ENCODE results near the gene LRIG1.

LRIG1 gene

DNA sequence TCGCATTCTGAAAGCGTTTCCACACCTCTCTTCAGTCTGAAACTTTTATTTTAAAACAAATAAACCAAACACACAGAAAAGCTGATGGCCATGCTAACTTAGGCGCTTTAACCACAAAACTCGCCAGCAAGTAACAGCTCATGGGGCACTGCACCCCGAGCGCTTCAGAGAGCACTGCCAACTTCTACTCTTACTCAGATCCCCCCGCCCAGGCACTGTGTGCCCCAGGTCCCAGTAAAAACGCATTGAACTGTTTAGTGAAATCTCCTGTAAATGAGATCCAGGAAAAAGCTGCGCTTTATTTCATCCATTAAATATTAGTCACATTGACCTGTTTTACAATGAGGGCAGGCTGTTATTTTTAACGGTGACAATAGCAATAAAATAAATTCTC lies 99.7 kb downstream of the LRIG1 start:
- no peak overlapping the region for H3K27ac Mint-ChIP-seq (ENCODE audit: low read depth)

DNA sequence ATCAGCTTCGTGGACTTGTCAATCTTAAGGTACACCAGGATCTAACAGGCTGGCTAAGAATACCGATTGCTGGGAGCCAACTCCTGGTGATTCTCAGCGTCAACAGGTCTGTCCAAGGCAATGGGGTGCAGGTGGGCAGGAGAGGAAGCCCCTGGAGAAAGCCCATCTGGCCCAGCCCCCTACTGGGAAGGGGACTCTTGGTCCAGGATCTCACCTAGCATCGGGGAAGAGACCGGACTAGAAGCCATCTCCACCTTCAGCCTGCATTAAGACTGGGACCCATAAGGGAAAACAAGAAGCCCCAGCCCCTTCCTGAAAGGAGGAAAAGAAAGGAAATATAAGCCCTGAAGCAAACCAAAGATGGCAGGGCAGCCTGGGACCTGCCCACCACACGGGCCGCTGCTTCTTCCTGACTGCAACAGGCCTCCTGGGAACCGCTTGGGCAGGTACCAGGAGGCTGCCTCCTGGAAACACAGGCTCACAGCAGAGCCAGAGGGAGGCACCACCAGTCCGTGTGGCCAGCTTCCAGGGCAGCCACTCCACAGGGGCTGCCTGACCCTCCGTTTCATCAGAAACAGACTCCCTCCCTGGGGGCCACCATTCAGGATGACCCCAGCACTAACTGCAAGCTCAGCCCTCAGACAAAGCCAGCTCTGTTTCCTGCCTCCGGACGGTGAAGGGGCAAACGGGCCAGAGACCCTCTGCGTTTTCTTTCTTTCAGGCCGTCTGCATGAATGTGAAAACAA lies 100.2 kb downstream of the LRIG1 start:
- Mint-ChIP-seq H3K4me3 (no peak overlapping the region), H3K27me3 (no peaks in the 10 kb centered on the region), H3K4me1 (peaks cover 5% of the 10 kb centered on the region), H3K9me3 (no peaks in the 10 kb centered on the region), H3K27ac (ENCODE audit: low read depth) (no peak overlapping the region), H3K36me3 (ENCODE audit: insufficient read depth) (peaks cover 27% of the 10 kb centered on the region)
- DNase-seq (ENCODE audit: low spot score in 2 of 2), result no peak
- no peak for ATAC-seq (replicated peaks; ENCODE audit: extremely low read depth, poor library complexity, severe bottlenecking)

More for the DNA sequence above, 99.7 kb downstream of the LRIG1 start:
- H3K9me3 Mint-ChIP-seq, result no peaks in the 10 kb centered on the region
- ATAC-seq (replicated peaks; ENCODE audit: extremely low read depth, poor library complexity, severe bottlenecking), result no peak
- H3K27me3 Mint-ChIP-seq, result no peaks in the 10 kb centered on the region
- peaks cover 26% of the 10 kb centered on the region for H3K36me3 Mint-ChIP-seq (ENCODE audit: insufficient read depth)
- peaks cover 5% of the 10 kb centered on the region for H3K4me1 Mint-ChIP-seq
- DNase-seq (ENCODE audit: low spot score in 2 of 2), result no peak
- no peak overlapping the region for H3K4me3 Mint-ChIP-seq

DNA sequence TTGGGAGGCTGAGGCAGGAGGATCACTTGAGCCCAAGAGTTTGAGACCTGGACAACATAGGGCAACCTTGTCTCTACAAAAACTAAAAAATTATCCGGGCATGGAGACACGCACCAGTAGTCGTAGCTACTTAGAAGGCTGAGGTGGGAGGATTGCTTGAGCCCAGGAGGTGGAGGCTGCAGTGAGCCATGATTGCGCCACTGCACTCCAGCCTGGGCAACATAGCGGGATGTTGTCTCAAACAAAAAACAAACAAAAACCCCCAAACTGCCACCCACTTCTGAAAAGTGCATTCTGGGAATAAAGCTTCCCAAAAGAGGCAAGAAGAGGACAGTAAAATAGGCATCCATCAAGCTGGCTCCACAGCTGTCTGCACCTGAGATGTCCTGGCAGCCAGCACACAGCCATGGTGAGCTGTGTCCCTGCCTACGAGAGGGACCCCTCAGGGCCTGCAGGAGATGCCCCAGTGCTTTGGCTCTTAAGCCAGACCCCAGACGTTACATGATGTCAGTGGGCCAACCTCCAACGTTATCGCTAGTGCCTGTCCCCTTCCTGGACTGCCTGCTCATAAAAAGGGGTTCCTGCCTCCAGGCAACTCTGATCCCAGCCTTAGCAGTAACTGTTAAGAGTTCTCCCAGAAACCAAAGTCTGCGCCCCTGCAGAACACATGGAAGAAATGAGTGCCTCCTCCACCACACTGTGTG lies 101.1 kb downstream of the LRIG1 start:
- H3K27me3 Mint-ChIP-seq, result no peaks in the 10 kb centered on the region
- no peak overlapping the region for H3K27ac Mint-ChIP-seq (ENCODE audit: low read depth)
- H3K4me3 Mint-ChIP-seq, result no peak overlapping the region
- DNase-seq (ENCODE audit: low spot score in 2 of 2), result no peak
- no peak for ATAC-seq (replicated peaks; ENCODE audit: extremely low read depth, poor library complexity, severe bottlenecking)
- no peaks in the 10 kb centered on the region for H3K9me3 Mint-ChIP-seq
- H3K36me3 Mint-ChIP-seq (ENCODE audit: insufficient read depth), result peaks cover 23% of the 10 kb centered on the region
- H3K4me1 Mint-ChIP-seq, result peaks cover 12% of the 10 kb centered on the region

DNA sequence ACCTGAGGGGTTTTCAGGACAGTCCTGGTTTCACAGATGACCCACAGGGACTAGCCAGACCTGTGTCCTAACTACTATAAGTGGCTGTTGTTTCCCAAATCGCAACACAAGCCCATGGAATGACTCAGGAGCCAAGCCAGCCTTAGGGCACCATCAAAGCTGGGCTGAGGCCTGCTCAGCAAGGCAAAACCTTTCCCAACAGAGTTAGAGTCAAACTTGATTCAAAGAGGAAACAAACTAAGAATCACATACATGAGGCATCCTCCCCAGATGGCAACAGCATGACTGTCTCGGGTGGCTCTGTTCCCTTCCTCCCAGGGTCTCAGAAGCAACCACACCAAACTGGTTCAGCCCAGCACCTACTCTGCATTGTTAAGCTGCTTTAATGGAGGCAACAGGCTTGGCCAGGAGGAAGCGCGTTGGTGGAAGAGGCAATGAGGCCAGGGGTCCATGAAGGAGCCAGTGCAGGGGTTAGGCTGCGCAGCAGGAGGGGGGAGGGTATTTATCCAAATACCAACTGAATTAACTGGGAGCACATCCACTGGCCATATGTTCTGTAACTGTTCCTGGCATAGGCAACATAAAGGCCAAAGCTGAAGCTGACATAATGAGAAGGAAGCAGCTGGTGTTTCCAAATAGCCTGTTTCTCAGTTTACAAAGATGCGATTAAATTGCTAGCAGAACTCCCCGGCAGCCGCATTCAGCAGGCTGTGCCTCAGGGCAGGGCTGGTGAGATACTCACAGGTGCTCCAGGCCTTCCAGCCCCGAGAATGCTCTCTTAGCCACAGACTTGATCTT lies 102.4 kb downstream of the LRIG1 start:
- H3K27ac Mint-ChIP-seq (ENCODE audit: low read depth), result peak overlapping the region; percentile 11
- H3K36me3 Mint-ChIP-seq (ENCODE audit: insufficient read depth), result peaks cover 25% of the 10 kb centered on the region
- H3K4me3 Mint-ChIP-seq, result no peak overlapping the region
- no peaks in the 10 kb centered on the region for H3K27me3 Mint-ChIP-seq
- ATAC-seq (replicated peaks; ENCODE audit: extremely low read depth, poor library complexity, severe bottlenecking) (no peak), DNase-seq (ENCODE audit: low spot score in 2 of 2) (no peak)
- H3K4me1 Mint-ChIP-seq, result peaks cover 25% of the 10 kb centered on the region
- no peaks in the 10 kb centered on the region for H3K9me3 Mint-ChIP-seq

DNA sequence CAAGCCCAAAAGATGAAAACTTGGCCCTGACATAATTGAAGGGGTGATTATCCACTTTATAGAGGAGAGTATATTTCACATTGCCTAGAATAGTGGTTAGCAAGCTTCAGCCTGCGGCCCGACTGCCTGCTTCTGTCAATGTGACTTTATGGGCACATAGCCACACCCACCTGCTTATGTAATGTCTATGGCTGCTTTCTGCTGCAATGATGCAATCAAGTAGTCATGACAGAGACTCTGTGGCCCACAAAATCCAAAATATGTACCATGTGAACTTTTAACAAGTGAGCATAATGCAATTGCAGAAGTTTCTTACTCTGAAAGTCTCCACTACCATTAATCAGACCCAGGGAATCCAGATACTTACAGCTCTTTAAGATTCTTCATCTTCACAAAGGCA lies 103.1 kb downstream of the LRIG1 start:
- H3K36me3 Mint-ChIP-seq (ENCODE audit: insufficient read depth), result peaks cover 28% of the 10 kb centered on the region
- peaks cover 32% of the 10 kb centered on the region for H3K4me1 Mint-ChIP-seq
- no peak for ATAC-seq (replicated peaks; ENCODE audit: extremely low read depth, poor library complexity, severe bottlenecking)
- H3K9me3 Mint-ChIP-seq, result no peaks in the 10 kb centered on the region
- no peak for DNase-seq (ENCODE audit: low spot score in 2 of 2)
- H3K4me3 Mint-ChIP-seq, result no peak overlapping the region
- no peaks in the 10 kb centered on the region for H3K27me3 Mint-ChIP-seq
- H3K27ac Mint-ChIP-seq (ENCODE audit: low read depth), result no peak overlapping the region

DNA sequence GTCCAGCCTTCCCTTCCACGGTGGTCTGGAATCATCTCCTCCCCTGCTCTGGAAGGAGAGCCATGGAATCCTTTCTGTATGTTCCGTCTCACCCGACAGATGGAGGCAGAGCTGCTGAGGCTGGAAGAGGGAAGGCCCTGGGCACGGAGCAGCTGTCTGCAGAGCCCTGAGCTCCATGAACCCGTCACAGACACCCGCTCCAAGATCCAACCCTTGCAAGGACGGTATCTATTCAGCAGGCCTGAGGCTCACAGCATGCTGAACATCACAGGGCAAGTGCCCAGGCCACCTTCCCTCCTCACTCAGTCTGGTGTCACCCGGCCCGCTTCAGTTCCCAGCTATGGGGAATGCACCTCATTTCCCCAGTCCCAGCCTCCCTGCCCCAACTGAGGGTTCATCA lies 103.9 kb downstream of the LRIG1 start:
- Mint-ChIP-seq H3K4me1 (peaks cover 40% of the 10 kb centered on the region), H3K27ac (ENCODE audit: low read depth) (no peak overlapping the region), H3K9me3 (no peaks in the 10 kb centered on the region), H3K36me3 (ENCODE audit: insufficient read depth) (peaks cover 29% of the 10 kb centered on the region), H3K27me3 (no peaks in the 10 kb centered on the region), H3K4me3 (no peak overlapping the region)
- ATAC-seq (replicated peaks; ENCODE audit: extremely low read depth, poor library complexity, severe bottlenecking) (no peak), DNase-seq (ENCODE audit: low spot score in 2 of 2) (no peak)

DNA sequence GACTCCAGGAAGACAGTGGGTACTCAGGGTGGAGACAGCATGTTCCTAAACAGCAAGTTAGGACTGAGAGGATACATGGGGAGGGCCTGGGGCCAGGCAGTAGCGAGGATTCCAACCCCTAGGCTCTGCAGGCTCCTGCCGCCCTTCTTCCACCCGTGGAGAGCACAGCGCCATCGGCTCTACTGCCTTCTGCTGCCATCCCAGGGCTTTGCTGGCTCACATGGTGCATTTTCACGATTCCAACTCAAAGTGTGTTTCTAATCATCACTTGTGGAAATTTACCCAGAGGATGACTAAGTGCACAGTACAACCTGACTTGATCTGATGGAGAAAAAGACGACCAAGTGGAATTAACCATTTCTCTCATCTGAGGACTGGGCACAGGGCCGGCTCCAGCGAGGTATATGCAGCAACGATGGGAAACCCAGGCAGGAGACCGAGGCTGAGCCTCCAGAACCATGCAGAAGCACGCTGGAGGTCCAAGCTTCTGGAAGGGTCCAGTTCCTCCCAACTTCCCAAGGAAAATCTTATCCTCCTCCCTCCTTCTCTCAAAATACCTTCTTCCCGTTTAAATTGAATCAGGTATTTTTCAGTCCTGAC lies 104.6 kb downstream of the LRIG1 start:
- Mint-ChIP-seq H3K9me3 (no peaks in the 10 kb centered on the region), H3K27ac (ENCODE audit: low read depth) (no peak overlapping the region), H3K4me1 (peaks cover 47% of the 10 kb centered on the region), H3K4me3 (no peak overlapping the region), H3K27me3 (no peaks in the 10 kb centered on the region), H3K36me3 (ENCODE audit: insufficient read depth) (peaks cover 31% of the 10 kb centered on the region)
- ATAC-seq (replicated peaks; ENCODE audit: extremely low read depth, poor library complexity, severe bottlenecking) (no peak), DNase-seq (ENCODE audit: low spot score in 2 of 2) (no peak)

DNA sequence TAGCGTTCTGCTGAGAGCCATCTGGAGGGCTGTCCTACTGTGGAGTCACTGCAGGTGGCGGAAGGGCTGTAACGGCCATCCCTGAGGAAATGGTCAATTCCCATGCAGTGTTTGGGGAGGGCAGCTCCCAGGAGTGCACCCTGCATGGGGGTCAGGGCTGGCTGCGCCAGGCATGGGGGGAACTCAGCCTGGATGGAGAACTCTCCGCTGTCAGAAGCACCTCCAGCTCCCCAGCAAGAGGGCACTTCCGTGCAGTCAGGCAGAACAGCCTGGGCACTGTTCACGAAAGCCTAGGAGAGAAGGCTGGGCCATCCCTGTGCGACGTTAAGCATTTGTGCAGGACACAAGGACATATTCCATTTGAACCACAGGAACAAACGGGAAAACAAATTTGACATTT lies 105.2 kb downstream of the LRIG1 start:
- DNase-seq (ENCODE audit: low spot score in 2 of 2) (no peak), ATAC-seq (replicated peaks; ENCODE audit: extremely low read depth, poor library complexity, severe bottlenecking) (no peak)
- H3K27me3 Mint-ChIP-seq, result no peaks in the 10 kb centered on the region
- peak overlapping the region; percentile 97 for H3K27ac Mint-ChIP-seq (ENCODE audit: low read depth)
- peaks cover 53% of the 10 kb centered on the region for H3K4me1 Mint-ChIP-seq
- no peaks in the 10 kb centered on the region for H3K9me3 Mint-ChIP-seq
- peaks cover 28% of the 10 kb centered on the region for H3K36me3 Mint-ChIP-seq (ENCODE audit: insufficient read depth)
- no peak overlapping the region for H3K4me3 Mint-ChIP-seq

DNA sequence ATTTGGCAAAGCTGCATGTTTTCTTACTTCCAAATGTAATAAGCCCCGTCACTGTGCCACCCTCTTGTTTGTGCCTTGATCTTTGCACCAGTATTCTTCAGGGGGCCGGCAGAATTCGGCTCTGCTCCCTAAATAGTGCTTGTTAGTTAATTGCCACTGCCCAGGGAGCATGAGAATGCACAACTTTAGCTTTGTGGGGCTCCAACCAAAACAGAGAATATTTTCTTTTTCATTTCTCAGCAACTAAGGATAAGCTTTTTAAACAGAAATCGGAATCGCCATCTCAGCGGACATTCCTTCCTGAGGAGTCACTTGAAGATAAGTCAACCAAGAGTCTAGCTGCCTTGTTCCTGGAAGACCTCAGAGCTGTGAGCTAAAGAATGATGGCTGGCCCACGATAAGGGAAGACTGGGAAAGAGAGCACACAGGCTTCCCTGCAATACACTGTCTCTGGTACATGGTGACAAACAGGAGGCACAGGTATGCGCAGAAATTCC lies 106.0 kb downstream of the LRIG1 start:
- Mint-ChIP-seq H3K4me1 (peaks cover 53% of the 10 kb centered on the region), H3K27me3 (no peaks in the 10 kb centered on the region), H3K4me3 (peak overlapping the region; percentile 80), H3K36me3 (ENCODE audit: insufficient read depth) (peaks cover 27% of the 10 kb centered on the region), H3K27ac (ENCODE audit: low read depth) (peak overlapping the region; percentile 97), H3K9me3 (no peaks in the 10 kb centered on the region)
- ATAC-seq (replicated peaks; ENCODE audit: extremely low read depth, poor library complexity, severe bottlenecking), result no peak
- DNase-seq (ENCODE audit: low spot score in 2 of 2), result no peak

DNA sequence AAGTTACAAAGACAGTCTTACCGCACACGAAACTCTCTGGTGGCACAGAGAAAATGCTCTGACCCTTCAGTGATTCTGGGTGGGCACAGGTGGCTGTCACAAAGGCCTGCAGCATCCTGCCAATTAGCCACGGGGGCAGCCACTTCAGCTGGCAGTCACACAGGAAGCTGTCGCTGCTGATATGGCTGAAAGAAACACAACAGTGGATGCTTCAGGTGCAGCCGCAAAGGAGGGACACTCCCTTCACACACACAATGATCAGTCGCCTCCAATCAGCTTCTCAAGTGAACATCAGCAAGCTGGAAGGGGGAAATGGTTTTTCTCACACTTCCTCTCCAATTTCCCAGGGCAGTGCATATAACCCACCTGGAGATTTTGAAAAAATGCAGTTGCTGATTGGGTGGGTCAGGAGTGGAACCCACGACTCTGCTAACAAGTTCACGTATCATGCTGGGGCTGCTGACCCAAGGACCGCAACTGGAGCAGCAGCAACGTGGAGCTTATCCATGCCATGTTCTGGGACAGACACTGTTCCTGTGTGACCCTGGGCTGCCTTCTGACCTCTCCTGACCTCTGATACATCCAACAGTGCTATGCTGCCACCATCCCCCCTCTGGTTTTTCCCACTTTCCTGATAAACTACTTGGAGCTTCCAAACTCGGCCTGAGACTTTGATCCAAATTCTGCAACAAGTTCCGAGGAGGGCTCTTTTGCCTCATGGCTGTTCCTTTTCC lies 106.6 kb downstream of the LRIG1 start:
- Mint-ChIP-seq H3K4me3 (peak overlapping the region; percentile 80), H3K4me1 (peaks cover 59% of the 10 kb centered on the region), H3K36me3 (ENCODE audit: insufficient read depth) (peaks cover 28% of the 10 kb centered on the region), H3K9me3 (no peaks in the 10 kb centered on the region), H3K27ac (ENCODE audit: low read depth) (peak overlapping the region; percentile 97), H3K27me3 (no peaks in the 10 kb centered on the region)
- ATAC-seq (replicated peaks; ENCODE audit: extremely low read depth, poor library complexity, severe bottlenecking), result peak; percentile 96
- peak; percentile 35 to 74 for DNase-seq (ENCODE audit: low spot score in 2 of 2)

DNA sequence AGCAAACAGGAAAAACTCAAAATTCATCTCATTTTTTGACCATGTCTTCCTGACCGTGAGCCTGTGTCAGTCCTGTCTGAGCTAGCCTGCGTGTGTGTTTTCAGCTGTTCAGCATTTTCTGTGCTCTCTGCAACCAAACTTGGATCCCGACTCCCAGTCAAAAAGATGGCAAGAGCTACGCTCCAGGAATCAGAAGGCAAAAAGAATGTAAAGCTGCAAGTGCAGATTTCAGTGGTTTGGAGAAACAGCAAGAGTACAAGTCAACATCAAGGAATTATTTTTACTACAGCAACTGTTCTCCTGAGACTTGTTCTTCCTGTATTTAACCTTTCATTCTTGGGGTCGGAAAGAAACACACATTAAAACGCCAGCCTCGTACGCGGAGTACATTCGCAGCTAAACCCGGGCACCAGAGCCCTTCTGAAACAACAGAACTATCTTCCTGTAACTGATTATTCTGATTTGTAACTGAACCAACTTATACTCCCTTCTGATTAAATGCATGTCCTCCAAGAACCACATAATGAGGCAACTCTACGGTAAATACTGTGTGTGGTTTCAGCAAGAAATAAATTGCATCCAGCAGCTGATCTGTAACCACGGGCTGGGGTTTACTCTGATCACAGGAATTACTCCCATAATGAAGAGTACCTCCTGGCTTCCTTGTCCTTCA lies 107.4 kb downstream of the LRIG1 start:
- H3K4me3 Mint-ChIP-seq, result peak overlapping the region; percentile 80
- peak; percentile 76 for ATAC-seq (replicated peaks; ENCODE audit: extremely low read depth, poor library complexity, severe bottlenecking)
- H3K27ac Mint-ChIP-seq (ENCODE audit: low read depth), result peak overlapping the region; percentile 97
- no peaks in the 10 kb centered on the region for H3K9me3 Mint-ChIP-seq
- no peak for DNase-seq (ENCODE audit: low spot score in 2 of 2)
- H3K4me1 Mint-ChIP-seq, result peaks cover 62% of the 10 kb centered on the region
- no peaks in the 10 kb centered on the region for H3K27me3 Mint-ChIP-seq
- peaks cover 28% of the 10 kb centered on the region for H3K36me3 Mint-ChIP-seq (ENCODE audit: insufficient read depth)
